Adrenal gland (tissue), 5 donors: ENCODE measurements around the gene MPG.

Experiments used
- POLR2A ChIP-seq, 2 donors: fragments of 450-650 bp; IDR thresholded peaks; one replicate each; pipeline ENCODE4 v1.6.1; 2017; ENCODE audit warnings: antibody characterized with exemption in 2 of 2, mild to moderate bottlenecking in 2 of 2, moderate library complexity in 1 of 2
- TF ChIP-seq, protein P1 (sequence below), 6 experiments: fragments of 450-650 bp in 4 of 6; fragments of 200-600 bp in 2 of 6; sonication (generic) in 1 of 6; IDR thresholded peaks; 1 replicate in 5 of 6; 2 replicates in 1 of 6; pipeline versions ENCODE4 v1.5.1 to v1.8.0; 2016 to 2021; ENCODE audit warnings: antibody characterized with exemption in 6 of 6, mild to moderate bottlenecking in 2 of 6, moderate library complexity in 1 of 6
- donor health status: DM: no; HTN: no; CAD: no.

DNA sequence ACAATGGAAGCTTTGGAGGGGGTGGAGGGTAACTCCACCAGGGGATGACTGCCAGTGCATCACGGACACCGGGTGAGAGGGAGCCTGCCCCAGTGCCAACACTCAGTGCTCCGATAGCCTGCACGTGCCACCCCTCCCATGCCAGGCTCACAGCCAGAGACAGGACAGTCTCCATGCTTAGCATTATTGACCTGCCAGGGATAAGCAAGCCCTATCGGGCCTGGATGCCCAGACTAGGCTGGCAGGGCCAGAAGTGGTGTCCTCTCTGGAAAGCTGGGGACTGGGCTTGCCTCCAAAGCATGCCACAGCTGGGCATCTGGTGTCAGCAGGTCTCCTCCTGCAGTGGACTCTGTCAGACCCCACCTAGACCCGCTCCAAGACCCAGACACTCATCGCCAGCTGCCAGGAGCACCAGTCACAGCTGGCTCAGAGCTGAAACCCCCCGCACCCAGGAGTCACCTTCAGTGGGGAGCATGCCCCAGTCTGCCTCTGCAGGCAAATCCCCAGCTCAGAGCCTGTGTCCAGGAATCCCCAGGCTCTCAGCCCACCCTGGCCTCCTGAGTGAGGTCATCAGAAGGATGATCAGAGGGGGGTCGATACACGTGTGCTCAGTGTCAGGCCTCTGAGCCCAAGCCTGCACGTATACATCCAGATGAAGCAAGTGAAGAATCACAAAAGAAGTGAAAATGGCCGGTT is 3.8 kb upstream of the MPG start:
- no peak for TF ChIP-seq POLR2A (IDR thresholded peaks at IDR 0.05)
- TF ChIP-seq, protein P1, sequence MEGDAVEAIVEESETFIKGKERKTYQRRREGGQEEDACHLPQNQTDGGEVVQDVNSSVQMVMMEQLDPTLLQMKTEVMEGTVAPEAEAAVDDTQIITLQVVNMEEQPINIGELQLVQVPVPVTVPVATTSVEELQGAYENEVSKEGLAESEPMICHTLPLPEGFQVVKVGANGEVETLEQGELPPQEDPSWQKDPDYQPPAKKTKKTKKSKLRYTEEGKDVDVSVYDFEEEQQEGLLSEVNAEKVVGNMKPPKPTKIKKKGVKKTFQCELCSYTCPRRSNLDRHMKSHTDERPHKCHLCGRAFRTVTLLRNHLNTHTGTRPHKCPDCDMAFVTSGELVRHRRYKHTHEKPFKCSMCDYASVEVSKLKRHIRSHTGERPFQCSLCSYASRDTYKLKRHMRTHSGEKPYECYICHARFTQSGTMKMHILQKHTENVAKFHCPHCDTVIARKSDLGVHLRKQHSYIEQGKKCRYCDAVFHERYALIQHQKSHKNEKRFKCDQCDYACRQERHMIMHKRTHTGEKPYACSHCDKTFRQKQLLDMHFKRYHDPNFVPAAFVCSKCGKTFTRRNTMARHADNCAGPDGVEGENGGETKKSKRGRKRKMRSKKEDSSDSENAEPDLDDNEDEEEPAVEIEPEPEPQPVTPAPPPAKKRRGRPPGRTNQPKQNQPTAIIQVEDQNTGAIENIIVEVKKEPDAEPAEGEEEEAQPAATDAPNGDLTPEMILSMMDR (IDR thresholded peaks at IDR 0.05) = no peak
